ENCODE data around the gene XRCC3. TPM values are rescaled to one million over a fixed set of nuclear protein-coding genes. Genes with fewer than 3 reads are reported as not detected.

XRCC3 gene
- total RNA-seq, 1 experiment from 2014 or later = 36.8 TPM

DNA sequence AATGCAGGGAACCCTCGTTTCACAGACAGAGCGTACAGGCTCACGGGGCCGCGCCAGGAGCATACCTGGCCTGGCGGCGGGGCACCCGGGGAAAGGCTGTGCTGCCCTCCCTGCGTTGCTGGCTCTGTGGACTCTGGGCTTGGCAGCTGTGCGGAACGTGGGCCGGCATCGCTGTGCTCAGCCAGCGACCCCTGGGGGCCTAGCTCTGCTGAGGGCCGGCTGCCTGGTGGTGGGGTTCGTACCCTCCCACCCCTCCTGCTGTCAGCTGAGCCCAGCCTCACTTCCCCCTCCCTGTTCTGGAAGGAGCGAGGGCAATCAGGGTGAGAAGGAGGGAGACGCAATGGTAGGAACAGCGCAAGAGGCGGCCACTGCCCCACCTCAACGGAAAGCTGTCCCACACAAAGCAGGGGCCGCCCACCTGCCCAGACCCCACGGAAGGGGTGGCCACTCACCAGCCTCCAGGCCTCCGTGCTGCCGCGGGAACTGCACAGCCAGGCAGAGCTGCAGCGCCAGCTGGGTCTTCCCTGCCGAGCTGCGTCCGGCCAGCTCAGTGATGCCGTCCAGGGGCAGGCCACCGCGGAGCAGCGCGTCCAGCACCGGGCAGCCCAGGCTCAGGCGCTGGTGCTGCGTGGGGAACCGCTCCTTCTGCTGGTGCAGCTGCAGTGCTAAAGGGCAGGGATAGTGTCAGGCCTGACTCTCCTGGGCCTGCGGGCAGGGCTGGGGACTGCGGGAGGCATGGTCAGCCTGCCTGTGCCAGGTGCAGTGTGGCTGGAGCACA is 8.5 kb downstream of the XRCC3 start:
- BruUV-seq (replicated peaks) = no TSS peak
- no peak for ATAC-seq
- Histone ChIP-seq H3K36me3 (ENCODE audit: control insufficient read depth, insufficient read depth, low read length) (no peaks in the 10 kb centered on the region), H3K9me3 (ENCODE audit: control insufficient read depth, insufficient read depth, low read depth, low read length) (no peaks in the 10 kb centered on the region), H3K27me3 (ENCODE audit: control insufficient read depth, insufficient read depth, low read length) (no peaks in the 10 kb centered on the region), H3K4me1 (ENCODE audit: control insufficient read depth, insufficient read depth, low read length) (no peaks in the 10 kb centered on the region), H3K4me3 (ENCODE audit: low read depth in 2 of 2, low read length in 2 of 2) (no peak overlapping the region), H3K27ac (ENCODE audit: low read length) (no peak overlapping the region)
- in situ Hi-C loops (cut with HindIII; ENCODE audit: low pct_unique_long_range_greater_than_20kb, low sequenced_read_pairs) (no loop called here), intact Hi-C loops (cut with micrococcal nuclease; ENCODE audit: unreplicated experiment) (no loop called here)
- TF ChIP-seq, protein P1, sequence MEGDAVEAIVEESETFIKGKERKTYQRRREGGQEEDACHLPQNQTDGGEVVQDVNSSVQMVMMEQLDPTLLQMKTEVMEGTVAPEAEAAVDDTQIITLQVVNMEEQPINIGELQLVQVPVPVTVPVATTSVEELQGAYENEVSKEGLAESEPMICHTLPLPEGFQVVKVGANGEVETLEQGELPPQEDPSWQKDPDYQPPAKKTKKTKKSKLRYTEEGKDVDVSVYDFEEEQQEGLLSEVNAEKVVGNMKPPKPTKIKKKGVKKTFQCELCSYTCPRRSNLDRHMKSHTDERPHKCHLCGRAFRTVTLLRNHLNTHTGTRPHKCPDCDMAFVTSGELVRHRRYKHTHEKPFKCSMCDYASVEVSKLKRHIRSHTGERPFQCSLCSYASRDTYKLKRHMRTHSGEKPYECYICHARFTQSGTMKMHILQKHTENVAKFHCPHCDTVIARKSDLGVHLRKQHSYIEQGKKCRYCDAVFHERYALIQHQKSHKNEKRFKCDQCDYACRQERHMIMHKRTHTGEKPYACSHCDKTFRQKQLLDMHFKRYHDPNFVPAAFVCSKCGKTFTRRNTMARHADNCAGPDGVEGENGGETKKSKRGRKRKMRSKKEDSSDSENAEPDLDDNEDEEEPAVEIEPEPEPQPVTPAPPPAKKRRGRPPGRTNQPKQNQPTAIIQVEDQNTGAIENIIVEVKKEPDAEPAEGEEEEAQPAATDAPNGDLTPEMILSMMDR (IDR thresholded peaks at IDR 0.05) = no peak
- TF ChIP-seq, protein P2, sequence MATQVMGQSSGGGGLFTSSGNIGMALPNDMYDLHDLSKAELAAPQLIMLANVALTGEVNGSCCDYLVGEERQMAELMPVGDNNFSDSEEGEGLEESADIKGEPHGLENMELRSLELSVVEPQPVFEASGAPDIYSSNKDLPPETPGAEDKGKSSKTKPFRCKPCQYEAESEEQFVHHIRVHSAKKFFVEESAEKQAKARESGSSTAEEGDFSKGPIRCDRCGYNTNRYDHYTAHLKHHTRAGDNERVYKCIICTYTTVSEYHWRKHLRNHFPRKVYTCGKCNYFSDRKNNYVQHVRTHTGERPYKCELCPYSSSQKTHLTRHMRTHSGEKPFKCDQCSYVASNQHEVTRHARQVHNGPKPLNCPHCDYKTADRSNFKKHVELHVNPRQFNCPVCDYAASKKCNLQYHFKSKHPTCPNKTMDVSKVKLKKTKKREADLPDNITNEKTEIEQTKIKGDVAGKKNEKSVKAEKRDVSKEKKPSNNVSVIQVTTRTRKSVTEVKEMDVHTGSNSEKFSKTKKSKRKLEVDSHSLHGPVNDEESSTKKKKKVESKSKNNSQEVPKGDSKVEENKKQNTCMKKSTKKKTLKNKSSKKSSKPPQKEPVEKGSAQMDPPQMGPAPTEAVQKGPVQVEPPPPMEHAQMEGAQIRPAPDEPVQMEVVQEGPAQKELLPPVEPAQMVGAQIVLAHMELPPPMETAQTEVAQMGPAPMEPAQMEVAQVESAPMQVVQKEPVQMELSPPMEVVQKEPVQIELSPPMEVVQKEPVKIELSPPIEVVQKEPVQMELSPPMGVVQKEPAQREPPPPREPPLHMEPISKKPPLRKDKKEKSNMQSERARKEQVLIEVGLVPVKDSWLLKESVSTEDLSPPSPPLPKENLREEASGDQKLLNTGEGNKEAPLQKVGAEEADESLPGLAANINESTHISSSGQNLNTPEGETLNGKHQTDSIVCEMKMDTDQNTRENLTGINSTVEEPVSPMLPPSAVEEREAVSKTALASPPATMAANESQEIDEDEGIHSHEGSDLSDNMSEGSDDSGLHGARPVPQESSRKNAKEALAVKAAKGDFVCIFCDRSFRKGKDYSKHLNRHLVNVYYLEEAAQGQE (IDR thresholded peaks at IDR 0.05; ENCODE audit: insufficient read depth in 1 of 2, low read depth in 2 of 2, low read length in 1 of 2) = no peak
- CTCF ChIA-PET = no interaction called here
- DNase-seq (ENCODE audit: low read depth, low spot score) = no peak
- POLR2A ChIA-PET = no interaction called here

DNA sequence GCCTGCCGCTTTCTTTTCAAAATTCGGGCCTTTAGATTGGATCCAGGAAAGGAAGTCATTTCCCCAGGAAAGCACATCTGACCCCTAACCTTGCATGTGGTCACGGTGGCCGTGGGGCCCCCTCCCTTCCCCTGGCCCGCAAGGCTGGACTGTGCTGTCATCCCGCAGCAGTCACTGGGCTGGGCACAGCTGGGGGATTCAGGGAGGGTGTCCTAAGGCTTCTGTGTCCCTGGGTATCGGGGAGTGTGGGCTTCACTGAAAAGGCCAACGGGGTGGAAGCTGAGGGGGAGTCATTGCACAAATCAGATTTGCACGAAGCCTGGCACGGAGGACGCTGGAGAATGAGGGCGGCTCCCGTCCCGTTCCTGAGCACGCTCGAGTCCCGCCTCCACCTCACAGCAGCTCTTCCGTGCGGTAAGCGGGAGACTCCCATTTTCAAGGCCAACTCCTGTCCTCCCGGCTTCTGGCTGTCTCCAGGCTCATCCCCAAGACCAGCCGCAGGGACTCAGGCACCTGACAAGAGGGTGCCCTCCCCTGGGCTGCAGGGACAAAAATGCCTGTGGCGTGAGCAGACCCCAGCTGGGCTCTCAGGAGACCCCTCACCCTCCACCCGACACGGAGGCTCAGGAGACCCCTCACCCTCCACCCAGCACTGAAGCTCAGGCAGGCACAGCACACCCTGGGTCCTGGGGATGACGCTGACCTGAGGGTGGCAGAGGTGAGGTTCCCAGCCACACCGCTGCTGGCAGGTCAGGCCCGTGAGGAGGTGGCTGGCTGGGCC is 9.6 kb downstream of the XRCC3 start:
- Histone ChIP-seq H3K9me3 (ENCODE audit: control insufficient read depth, insufficient read depth, low read depth, low read length) (no peaks in the 10 kb centered on the region), H3K4me3 (ENCODE audit: low read depth in 2 of 2, low read length in 2 of 2) (no peak overlapping the region), H3K27me3 (ENCODE audit: control insufficient read depth, insufficient read depth, low read length) (no peaks in the 10 kb centered on the region), H3K4me1 (ENCODE audit: control insufficient read depth, insufficient read depth, low read length) (no peaks in the 10 kb centered on the region; the same call in 1 of the 2 replicates), H3K36me3 (ENCODE audit: control insufficient read depth, insufficient read depth, low read length) (no peaks in the 10 kb centered on the region), H3K27ac (ENCODE audit: low read length) (no peak overlapping the region)
- intact Hi-C loops (cut with micrococcal nuclease; ENCODE audit: unreplicated experiment) (no loop called here), in situ Hi-C loops (cut with HindIII; ENCODE audit: low pct_unique_long_range_greater_than_20kb, low sequenced_read_pairs) (no loop called here)
- no TSS peak for BruUV-seq (replicated peaks)
- CTCF ChIA-PET = no interaction called here
- POLR2A ChIA-PET = no interaction called here
- no peak for ATAC-seq
- DNase-seq (ENCODE audit: low read depth, low spot score) = no peak
- TF ChIP-seq, protein P2 (IDR thresholded peaks at IDR 0.05; ENCODE audit: insufficient read depth in 1 of 2, low read depth in 2 of 2, low read length in 1 of 2) = no peak
- TF ChIP-seq SIN3A (IDR thresholded peaks at IDR 0.05; ENCODE audit: borderline replicate concordance, insufficient read depth, low read depth, low read length) (no peak), TCF7L2 (IDR thresholded peaks at IDR 0.05; ENCODE audit: low read depth, low read length) (no peak), POLR2AphosphoS5 (IDR thresholded peaks at IDR 0.05; ENCODE audit: low read depth, low read length) (no peak)
- TF ChIP-seq, protein P1 (IDR thresholded peaks at IDR 0.05) = no peak

Data from Panc1 (cell line).